SU-DHL-6 (cell line): ENCODE results near the gene CNTN5.

ENCODE experiments used
- H2AFZ ChIP-seq: fragments of 200-600 bp; sonication (generic); 2 replicates; pipeline ENCODE4 v1.6.1; 2014; ENCODE audit warnings: low read depth, mild to moderate bottlenecking, moderate library complexity, mixed read lengths, antibody characterized with exemption, low read length; ENCODE audit not compliant: severe bottlenecking
- H3F3A ChIP-seq: fragments of 200-600 bp; shearing (Covaris generic); 2 replicates; pipeline ENCODE4 v1.6.0; 2016; ENCODE audit warnings: antibody characterized with exemption, mild to moderate bottlenecking; ENCODE audit not compliant: insufficient read depth
- H3K27ac ChIP-seq: fragments of 200-600 bp; sonication (generic); 2 replicates; pipeline ENCODE4 v1.5.1; 2016; ENCODE audit warnings: low read depth, mild to moderate bottlenecking, low read length, moderate library complexity, mixed read lengths
- H3K27me3 ChIP-seq: fragments of 200-600 bp; sonication (generic), shearing (Covaris generic); 2 replicates; pipeline ENCODE4 v1.6.0; 2014; ENCODE audit warnings: mild to moderate bottlenecking, low read length
- H3K36me3 ChIP-seq: fragments of 200-600 bp; sonication (generic); 2 replicates; pipeline ENCODE4 v1.6.1; 2014; ENCODE audit warnings: mild to moderate bottlenecking, low read length, mixed read lengths
- H3K4me2 ChIP-seq: fragments of 300-600, 200-600 bp; shearing (Covaris generic), sonication (generic); 2 replicates; pipeline ENCODE4 v1.6.0; 2014; ENCODE audit warnings: low read length, low read depth, mild to moderate bottlenecking; ENCODE audit not compliant: poor library complexity, severe bottlenecking
- H3K4me3 ChIP-seq: fragments of 200-600 bp; sonication (generic); 2 replicates; pipeline ENCODE4 v1.5.1; 2014; ENCODE audit warnings: antibody characterized with exemption, low read length, mild to moderate bottlenecking, mixed read lengths; ENCODE audit not compliant: insufficient read depth, poor library complexity, severe bottlenecking
- H3K79me2 ChIP-seq: fragments of 200-600 bp; sonication (generic); 2 replicates; pipeline ENCODE4 v1.6.1; 2014; ENCODE audit warnings: mild to moderate bottlenecking, low read length, moderate library complexity; ENCODE audit not compliant: insufficient read depth
- H3K9ac ChIP-seq: fragments of 200-600 bp; sonication (generic); 2 replicates; pipeline ENCODE4 v1.7.0; 2014; ENCODE audit warnings: mild to moderate bottlenecking, low read length
- H3K9me2 ChIP-seq: fragments of 200-600 bp; sonication (generic); replicated peaks from 2 replicates; pipeline ENCODE4 v1.6.1; 2014; ENCODE audit warnings: low read length; ENCODE audit not compliant: insufficient read depth
- H3K9me3 ChIP-seq: fragments of 200-600 bp; sonication (generic); 2 replicates; pipeline ENCODE4 v1.6.1; 2014; ENCODE audit warnings: low read length, mixed read lengths; ENCODE audit not compliant: insufficient read depth
- H4K20me1 ChIP-seq: fragments of 200-600 bp; sonication (generic); 2 replicates; pipeline ENCODE4 v1.6.1; 2014; ENCODE audit warnings: low read depth, mild to moderate bottlenecking, antibody characterized with exemption, low read length, moderate library complexity, mixed read lengths
- EZH2phosphoT487 ChIP-seq: fragments of 200-600 bp; sonication (generic), shearing (Covaris generic); conservative IDR thresholded peaks from 2 replicates; pipeline ENCODE4 v1.6.1; 2018; ENCODE audit warnings: mild to moderate bottlenecking, antibody characterized with exemption, low read length, moderate library complexity, mixed read lengths
- TF ChIP-seq, protein P1 (sequence below): fragments of 200-600 bp; sonication (generic); IDR thresholded peaks from one replicate; pipeline ENCODE4 v1.5.1; 2017; ENCODE audit warnings: antibody characterized with exemption, mild to moderate bottlenecking, low read length, moderate library complexity; ENCODE audit not compliant: insufficient read depth, poor library complexity, severe bottlenecking

CNTN5 gene

DNA sequence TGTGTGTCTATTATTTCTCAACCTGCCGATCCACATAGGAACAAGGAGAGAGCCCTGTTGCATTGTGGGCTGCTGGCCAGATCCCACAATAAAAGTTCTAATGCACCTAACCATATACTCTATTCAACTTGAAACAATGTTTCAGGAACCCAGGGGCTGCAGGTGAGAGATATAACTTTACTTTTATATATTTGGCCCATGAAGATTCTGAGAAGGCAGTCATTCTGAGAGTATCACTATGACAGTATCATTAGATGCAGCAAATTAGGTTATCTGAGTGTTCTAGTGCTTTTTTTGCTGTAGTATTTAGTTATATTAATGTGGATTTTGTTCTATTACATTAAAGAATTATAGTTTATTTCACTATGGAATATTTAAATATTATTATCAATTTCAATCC, 1011.2 kb downstream of the CNTN5 start:
- Histone ChIP-seq H4K20me1 (no peaks in the 10 kb centered on the region), H3K9me2 (no peaks in the 10 kb centered on the region), H3F3A (no peaks in the 10 kb centered on the region), H3K4me3 (no peak overlapping the region), H3K36me3 (no peaks in the 10 kb centered on the region), H3K27ac (no peak overlapping the region), H3K9me3 (no peaks in the 10 kb centered on the region), H3K79me2 (no peaks in the 10 kb centered on the region), H3K9ac (no peak overlapping the region), H3K4me2 (no peak overlapping the region), H2AFZ (no peak overlapping the region), H3K27me3 (no peaks in the 10 kb centered on the region)
- TF ChIP-seq, protein P1, sequence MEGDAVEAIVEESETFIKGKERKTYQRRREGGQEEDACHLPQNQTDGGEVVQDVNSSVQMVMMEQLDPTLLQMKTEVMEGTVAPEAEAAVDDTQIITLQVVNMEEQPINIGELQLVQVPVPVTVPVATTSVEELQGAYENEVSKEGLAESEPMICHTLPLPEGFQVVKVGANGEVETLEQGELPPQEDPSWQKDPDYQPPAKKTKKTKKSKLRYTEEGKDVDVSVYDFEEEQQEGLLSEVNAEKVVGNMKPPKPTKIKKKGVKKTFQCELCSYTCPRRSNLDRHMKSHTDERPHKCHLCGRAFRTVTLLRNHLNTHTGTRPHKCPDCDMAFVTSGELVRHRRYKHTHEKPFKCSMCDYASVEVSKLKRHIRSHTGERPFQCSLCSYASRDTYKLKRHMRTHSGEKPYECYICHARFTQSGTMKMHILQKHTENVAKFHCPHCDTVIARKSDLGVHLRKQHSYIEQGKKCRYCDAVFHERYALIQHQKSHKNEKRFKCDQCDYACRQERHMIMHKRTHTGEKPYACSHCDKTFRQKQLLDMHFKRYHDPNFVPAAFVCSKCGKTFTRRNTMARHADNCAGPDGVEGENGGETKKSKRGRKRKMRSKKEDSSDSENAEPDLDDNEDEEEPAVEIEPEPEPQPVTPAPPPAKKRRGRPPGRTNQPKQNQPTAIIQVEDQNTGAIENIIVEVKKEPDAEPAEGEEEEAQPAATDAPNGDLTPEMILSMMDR = no peak
- no peak for TF ChIP-seq EZH2phosphoT487

DNA sequence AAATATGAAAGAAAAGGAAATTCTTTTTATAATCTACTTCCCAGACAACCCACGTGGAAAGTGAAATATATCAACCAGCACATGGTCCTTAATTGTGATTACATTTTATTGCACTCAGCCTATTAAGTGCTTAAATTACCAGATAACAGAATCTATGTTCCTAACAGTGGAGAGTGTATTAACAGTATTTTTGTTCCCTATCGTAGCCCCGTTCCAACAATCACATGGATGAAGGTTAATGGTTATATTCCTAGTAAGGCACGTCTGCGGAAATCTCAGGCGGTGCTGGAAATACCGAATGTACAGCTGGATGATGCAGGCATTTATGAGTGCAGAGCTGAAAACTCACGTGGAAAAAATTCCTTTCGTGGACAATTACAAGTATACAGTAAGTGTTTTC, 1040.3 kb downstream of the CNTN5 start:
- H2AFZ ChIP-seq = no peak overlapping the region
- no peak overlapping the region for H3K27ac ChIP-seq
- H3K79me2 ChIP-seq = no peaks in the 10 kb centered on the region
- no peaks in the 10 kb centered on the region for H3K36me3 ChIP-seq
- TF ChIP-seq, protein P1 = no peak
- TF ChIP-seq EZH2phosphoT487 = no peak
- no peaks in the 10 kb centered on the region for H4K20me1 ChIP-seq
- H3K27me3 ChIP-seq = no peaks in the 10 kb centered on the region
- no peak overlapping the region for H3K4me3 ChIP-seq
- H3K9ac ChIP-seq = no peak overlapping the region
- H3F3A ChIP-seq = no peaks in the 10 kb centered on the region
- no peaks in the 10 kb centered on the region for H3K9me2 ChIP-seq
- H3K9me3 ChIP-seq = no peaks in the 10 kb centered on the region
- H3K4me2 ChIP-seq = no peak overlapping the region

DNA sequence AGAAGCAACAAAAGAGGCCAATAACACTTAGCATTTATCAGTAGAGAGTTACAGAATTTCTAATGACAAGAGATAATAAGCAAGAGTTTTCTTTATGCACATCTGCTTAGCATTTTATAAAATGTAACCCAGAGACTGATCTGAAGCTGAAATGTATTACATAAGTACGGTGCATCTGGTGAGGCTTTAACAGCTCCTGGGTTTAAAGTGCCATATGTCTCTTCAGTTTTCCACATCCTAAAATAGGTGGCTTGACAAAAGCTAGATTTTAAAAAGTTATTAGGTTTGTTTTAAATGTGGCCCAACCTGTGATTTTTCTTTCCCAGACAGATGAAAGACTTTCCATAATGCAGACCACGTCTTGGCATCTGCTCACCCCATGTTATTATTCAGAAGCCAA, 1045.7 kb downstream of the CNTN5 start:
- H3K4me3 ChIP-seq = no peak overlapping the region
- H3K36me3 ChIP-seq = no peaks in the 10 kb centered on the region
- H3K9me2 ChIP-seq = no peaks in the 10 kb centered on the region
- no peak overlapping the region for H3K9ac ChIP-seq
- H3K27me3 ChIP-seq = no peaks in the 10 kb centered on the region
- no peaks in the 10 kb centered on the region for H3F3A ChIP-seq
- H3K27ac ChIP-seq = no peak overlapping the region
- H2AFZ ChIP-seq = no peak overlapping the region
- TF ChIP-seq EZH2phosphoT487 = no peak
- TF ChIP-seq, protein P1 = no peak
- H4K20me1 ChIP-seq = no peaks in the 10 kb centered on the region
- no peaks in the 10 kb centered on the region for H3K79me2 ChIP-seq
- no peaks in the 10 kb centered on the region for H3K9me3 ChIP-seq
- H3K4me2 ChIP-seq = no peak overlapping the region

DNA sequence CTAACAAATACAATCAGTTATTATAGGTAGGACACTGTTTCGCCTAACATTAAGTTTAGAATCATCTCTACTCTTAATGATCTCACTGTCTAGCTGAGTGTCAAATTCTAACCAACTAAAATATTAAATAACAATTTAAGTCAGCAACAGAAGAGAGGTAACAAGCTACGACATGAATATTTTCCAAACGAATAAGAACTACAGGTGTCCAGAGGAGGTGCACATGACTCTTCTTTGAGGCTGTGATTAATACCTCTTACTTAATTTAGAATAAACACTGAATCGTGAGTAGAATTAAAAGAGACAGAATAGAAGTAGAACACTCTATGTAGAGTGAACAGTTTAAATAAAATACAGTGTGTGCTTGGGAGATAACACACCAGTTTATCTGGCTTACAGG, 1047.4 kb downstream of the CNTN5 start:
- Histone ChIP-seq H3K9me2 (no peaks in the 10 kb centered on the region), H3K36me3 (no peaks in the 10 kb centered on the region), H4K20me1 (no peaks in the 10 kb centered on the region), H3K9me3 (no peaks in the 10 kb centered on the region), H3K27me3 (no peaks in the 10 kb centered on the region), H3K9ac (no peak overlapping the region), H3K27ac (no peak overlapping the region), H3K79me2 (no peaks in the 10 kb centered on the region), H3K4me3 (no peak overlapping the region), H3F3A (no peaks in the 10 kb centered on the region), H3K4me2 (no peak overlapping the region), H2AFZ (no peak overlapping the region)
- TF ChIP-seq, protein P1 = no peak
- TF ChIP-seq EZH2phosphoT487 = no peak
